ENCODE measurements around the gene RANBP1. TPM values are rescaled to one million over a fixed set of nuclear protein-coding genes. Genes with fewer than 3 reads are reported as not detected.
"Not testable (repeated sequence)": the region's sequence is repeated elsewhere in the genome, so short reads cannot be mapped to it uniquely, and the experiment has no call there.

The RANBP1 gene
- 129 TPM for total RNA-seq
- polyA plus RNA-seq (ENCODE audit: insufficient read depth in 1 of 8, insufficient read length in 8 of 8, low replicate concordance in 1 of 8) = 100 to 1,000 TPM; 106 to 127 (median 115) TPM
- long read RNA-seq, donor 1, transcript RANBP1-202 (6 exons, 1,132 nt) = minor isoform, 8 of 20 reads
- long read RNA-seq, donor 1, transcript RANBP1-201 (6 exons, 837 nt) = major isoform, 11 of 20 reads
- long read RNA-seq, donor 1, partial matches to known transcripts = 0 of 20 reads
- long read RNA-seq, donor 1, other reads (novel, unspliced or antisense) = 0 of 20 reads
- long read RNA-seq, donor 2, partial matches to known transcripts = 0 of 7 reads
- long read RNA-seq, donor 2, other reads (novel, unspliced or antisense) = 0 of 7 reads
- long read RNA-seq, donor 3, transcript RANBP1-201 (6 exons, 837 nt) = major isoform, 37 of 67 reads
- long read RNA-seq, donor 3, transcript RANBP1-208 (6 exons, 1,389 nt) = minor isoform, 5 of 67 reads
- long read RNA-seq, donor 3, transcript RANBP1-202 (6 exons, 1,132 nt) = minor isoform, 22 of 67 reads
- long read RNA-seq, donor 3, partial matches to known transcripts = 0 of 67 reads
- long read RNA-seq, donor 3, other reads (novel, unspliced or antisense) = 0 of 67 reads
- long read RNA-seq, donor 4, transcript RANBP1-202 (6 exons, 1,132 nt) = minor isoform, 20 of 59 reads
- long read RNA-seq, donor 4, transcript RANBP1-201 (6 exons, 837 nt) = major isoform, 30 of 59 reads
- long read RNA-seq, donor 4, partial matches to known transcripts = 0 of 59 reads
- long read RNA-seq, donor 4, other reads (novel, unspliced or antisense) = 0 of 59 reads
- long read RNA-seq, donor 5, transcript RANBP1-214 (3 exons, 699 nt) = minor isoform, 10 of 197 reads
- long read RNA-seq, donor 5, transcript RANBP1-202 (6 exons, 1,132 nt) = minor isoform, 63 of 197 reads
- long read RNA-seq, donor 5, transcript RANBP1-201 (6 exons, 837 nt) = major isoform, 88 of 197 reads
- long read RNA-seq, donor 5, transcript RANBP1-212 (2 exons, 529 nt) = minor isoform, 6 of 197 reads
- long read RNA-seq, donor 5, partial matches to known transcripts = 24 of 197 reads
- long read RNA-seq, donor 5, other reads (novel, unspliced or antisense) = 0 of 197 reads
- long read RNA-seq, donor 6, transcript RANBP1-202 (6 exons, 1,132 nt) = minor isoform, 26 of 115 reads
- long read RNA-seq, donor 6, transcript RANBP1-201 (6 exons, 837 nt) = major isoform, 55 of 115 reads
- long read RNA-seq, donor 6, transcript RANBP1-208 (6 exons, 1,389 nt) = minor isoform, 9 of 115 reads
- long read RNA-seq, donor 6, partial matches to known transcripts = 19 of 115 reads
- long read RNA-seq, donor 6, other reads (novel, unspliced or antisense) = 0 of 115 reads
- long read RNA-seq, donor 7, transcript RANBP1-201 (6 exons, 837 nt) = major isoform, 45 of 83 reads
- long read RNA-seq, donor 7, transcript RANBP1-202 (6 exons, 1,132 nt) = minor isoform, 17 of 83 reads
- long read RNA-seq, donor 7, partial matches to known transcripts = 16 of 83 reads
- long read RNA-seq, donor 7, other reads (novel, unspliced or antisense) = 0 of 83 reads
- long read RNA-seq, donor 8, transcript RANBP1-202 (6 exons, 1,132 nt) = minor isoform, 17 of 78 reads
- long read RNA-seq, donor 8, transcript RANBP1-201 (6 exons, 837 nt) = major isoform, 28 of 78 reads
- long read RNA-seq, donor 8, partial matches to known transcripts = 21 of 78 reads
- long read RNA-seq, donor 8, other reads (novel, unspliced or antisense) = 0 of 78 reads
- long read RNA-seq, donor 9, transcript RANBP1-202 (6 exons, 1,132 nt) = major isoform, 20 of 92 reads
- long read RNA-seq, donor 9, transcript RANBP1-201 (6 exons, 837 nt) = minor isoform, 19 of 92 reads
- long read RNA-seq, donor 9, partial matches to known transcripts = 47 of 92 reads
- long read RNA-seq, donor 9, other reads (novel, unspliced or antisense) = 0 of 92 reads
- long read RNA-seq, donor 10, transcript RANBP1-203 (4 exons, 584 nt) = minor isoform, 6 of 129 reads
- long read RNA-seq, donor 10, transcript RANBP1-202 (6 exons, 1,132 nt) = minor isoform, 19 of 129 reads
- long read RNA-seq, donor 10, transcript RANBP1-212 (2 exons, 529 nt) = minor isoform, 9 of 129 reads
- long read RNA-seq, donor 10, transcript RANBP1-201 (6 exons, 837 nt) = major isoform, 59 of 129 reads
- long read RNA-seq, donor 10, partial matches to known transcripts = 28 of 129 reads
- long read RNA-seq, donor 10, other reads (novel, unspliced or antisense) = 0 of 129 reads
- long read RNA-seq, donor 11, transcript RANBP1-201 (6 exons, 837 nt) = major isoform, 35 of 72 reads
- long read RNA-seq, donor 11, transcript RANBP1-202 (6 exons, 1,132 nt) = minor isoform, 31 of 72 reads
- long read RNA-seq, donor 11, partial matches to known transcripts = 0 of 72 reads
- long read RNA-seq, donor 11, other reads (novel, unspliced or antisense) = 0 of 72 reads

GRCh38 chr22:20115691-20116375 lies at the start of gene RANBP1:
Gene RANBP1 (plus strand): TSS chr22:20116104. CDS start chr22:20116185, 81 bp downstream.
- peak; percentile 78 for DNase-seq
- no peaks in the 10 kb centered on the region for H3K27me3 ChIP-seq (ENCODE audit: control insufficient read depth, insufficient read depth, low read length)
- peak within 1 kb of the TSS; percentile 90 for H3K4me3 ChIP-seq (ENCODE audit: low read length)
- H3K4me1 ChIP-seq (ENCODE audit: control insufficient read depth, insufficient read depth, low read length) = peaks cover 46% of the 10 kb centered on the region
- peak within 1 kb of the TSS; percentile 89 for H3K27ac ChIP-seq (ENCODE audit: low read length)
- 62% methylated on average over 29 of the region's 30 CpGs for WGBS (ENCODE audit: insufficient coverage)
- H3K9me3 ChIP-seq (replicated peaks; ENCODE audit: control insufficient read depth, low read depth, low read length) = no peaks in the 10 kb centered on the region
- peaks cover 69% of the 10 kb centered on the region for H3K36me3 ChIP-seq (ENCODE audit: control insufficient read depth, insufficient read depth, low read length)

GRCh38 chr22:20066617-20067383 lies 49.1 kb upstream of the RANBP1 start:
- H3K9me3 ChIP-seq (replicated peaks; ENCODE audit: control insufficient read depth, low read depth, low read length) = no peaks in the 10 kb centered on the region
- H3K4me1 ChIP-seq (ENCODE audit: control insufficient read depth, insufficient read depth, low read length) = no peaks in the 10 kb centered on the region
- 78% methylated on average over 9 of the region's 11 CpGs for WGBS (ENCODE audit: insufficient coverage)
- H3K27ac ChIP-seq (ENCODE audit: low read length) = no peak overlapping the region
- no peak for DNase-seq
- peaks cover 20% of the 10 kb centered on the region for H3K36me3 ChIP-seq (ENCODE audit: control insufficient read depth, insufficient read depth, low read length)
- H3K4me3 ChIP-seq (ENCODE audit: low read length) = no peak overlapping the region
- H3K27me3 ChIP-seq (ENCODE audit: control insufficient read depth, insufficient read depth, low read length) = no peaks in the 10 kb centered on the region

- H3K27me3 ChIP-seq (ENCODE audit: control insufficient read depth, insufficient read depth, low read length); H3K9me3 ChIP-seq (replicated peaks; ENCODE audit: control insufficient read depth, low read depth, low read length); H3K4me3 ChIP-seq (ENCODE audit: low read length); H3K4me1 ChIP-seq (ENCODE audit: control insufficient read depth, insufficient read depth, low read length); DNase-seq; H3K27ac ChIP-seq (ENCODE audit: low read length): not testable (repeated sequence)
- peaks cover 16% of the 10 kb centered on the region for H3K36me3 ChIP-seq (ENCODE audit: control insufficient read depth, insufficient read depth, low read length)
- 83% methylated on average over 1 of the region's 3 CpGs for WGBS (ENCODE audit: insufficient coverage)
Measured at GRCh38 chr22:20067384-20067682, 48.6 kb upstream of the RANBP1 start.

- Histone ChIP-seq H3K4me3 (ENCODE audit: low read length) (no peak overlapping the region), H3K27ac (ENCODE audit: low read length) (no peak overlapping the region), H3K36me3 (ENCODE audit: control insufficient read depth, insufficient read depth, low read length) (peaks cover 9% of the 10 kb centered on the region), H3K9me3 (replicated peaks; ENCODE audit: control insufficient read depth, low read depth, low read length) (no peaks in the 10 kb centered on the region), H3K4me1 (ENCODE audit: control insufficient read depth, insufficient read depth, low read length) (no peaks in the 10 kb centered on the region), H3K27me3 (ENCODE audit: control insufficient read depth, insufficient read depth, low read length) (no peaks in the 10 kb centered on the region)
- DNase-seq = no peak
- WGBS (ENCODE audit: insufficient coverage) = 78% methylated on average over 3 of the region's 7 CpGs
Measured at GRCh38 chr22:20068640-20069039, 47.3 kb upstream of the RANBP1 start.

GRCh38 chr22:20069331-20070042 lies 46.4 kb upstream of the RANBP1 start:
- no peak for DNase-seq
- Histone ChIP-seq H3K4me3 (ENCODE audit: low read length) (no peak overlapping the region), H3K27me3 (ENCODE audit: control insufficient read depth, insufficient read depth, low read length) (no peaks in the 10 kb centered on the region), H3K27ac (ENCODE audit: low read length) (no peak overlapping the region), H3K4me1 (ENCODE audit: control insufficient read depth, insufficient read depth, low read length) (no peaks in the 10 kb centered on the region), H3K36me3 (ENCODE audit: control insufficient read depth, insufficient read depth, low read length) (peaks cover 7% of the 10 kb centered on the region), H3K9me3 (replicated peaks; ENCODE audit: control insufficient read depth, low read depth, low read length) (no peaks in the 10 kb centered on the region)
- 100% methylated on average over 5 of the region's 7 CpGs for WGBS (ENCODE audit: insufficient coverage)

- WGBS (ENCODE audit: insufficient coverage) = 79% methylated on average over 6 of the region's 8 CpGs
- H3K4me3 ChIP-seq (ENCODE audit: low read length) = no peak overlapping the region
- no peaks in the 10 kb centered on the region for H3K36me3 ChIP-seq (ENCODE audit: control insufficient read depth, insufficient read depth, low read length)
- H3K27me3 ChIP-seq (ENCODE audit: control insufficient read depth, insufficient read depth, low read length) = no peaks in the 10 kb centered on the region
- no peak overlapping the region for H3K27ac ChIP-seq (ENCODE audit: low read length)
- DNase-seq = no peak
- H3K9me3 ChIP-seq (replicated peaks; ENCODE audit: control insufficient read depth, low read depth, low read length) = no peaks in the 10 kb centered on the region
- H3K4me1 ChIP-seq (ENCODE audit: control insufficient read depth, insufficient read depth, low read length) = no peaks in the 10 kb centered on the region
Measured at GRCh38 chr22:20071524-20071972, 44.4 kb upstream of the RANBP1 start.

- H3K4me1 ChIP-seq (ENCODE audit: control insufficient read depth, insufficient read depth, low read length) = peaks cover 11% of the 10 kb centered on the region
- peaks cover 4% of the 10 kb centered on the region for H3K36me3 ChIP-seq (ENCODE audit: control insufficient read depth, insufficient read depth, low read length)
- H3K4me3 ChIP-seq (ENCODE audit: low read length) = no peak overlapping the region
- DNase-seq = no peak
- no peak overlapping the region for H3K27ac ChIP-seq (ENCODE audit: low read length)
- WGBS (ENCODE audit: insufficient coverage) = 76% methylated on average over 4 of the region's 6 CpGs
- no peaks in the 10 kb centered on the region for H3K9me3 ChIP-seq (replicated peaks; ENCODE audit: control insufficient read depth, low read depth, low read length)
- H3K27me3 ChIP-seq (ENCODE audit: control insufficient read depth, insufficient read depth, low read length) = no peaks in the 10 kb centered on the region
Measured at GRCh38 chr22:20076627-20077172, 39.2 kb upstream of the RANBP1 start.

All from muscle of leg (tissue), 16 donors.